HG02970 (cell line): Measurements from ENCODE around the gene PTDSS2.
A peak's percentile ranks its signal among the peaks of the same experiment; 100 is the strongest.
"Not testable (repeated sequence)": the region's sequence is repeated elsewhere in the genome, so short reads cannot be mapped to it uniquely, and the experiment has no call there.

ENCODE experiments used
- ATAC-seq: cut with Tn5 transposase; IDR thresholded peaks from one replicate; pipeline ENCODE4 v1.9.1; 2021; ENCODE audit warnings: mild to moderate bottlenecking, moderate library complexity, moderate number of reproducible peaks; ENCODE audit not compliant: unreplicated experiment, low FRiP score

Gene PTDSS2

DNA sequence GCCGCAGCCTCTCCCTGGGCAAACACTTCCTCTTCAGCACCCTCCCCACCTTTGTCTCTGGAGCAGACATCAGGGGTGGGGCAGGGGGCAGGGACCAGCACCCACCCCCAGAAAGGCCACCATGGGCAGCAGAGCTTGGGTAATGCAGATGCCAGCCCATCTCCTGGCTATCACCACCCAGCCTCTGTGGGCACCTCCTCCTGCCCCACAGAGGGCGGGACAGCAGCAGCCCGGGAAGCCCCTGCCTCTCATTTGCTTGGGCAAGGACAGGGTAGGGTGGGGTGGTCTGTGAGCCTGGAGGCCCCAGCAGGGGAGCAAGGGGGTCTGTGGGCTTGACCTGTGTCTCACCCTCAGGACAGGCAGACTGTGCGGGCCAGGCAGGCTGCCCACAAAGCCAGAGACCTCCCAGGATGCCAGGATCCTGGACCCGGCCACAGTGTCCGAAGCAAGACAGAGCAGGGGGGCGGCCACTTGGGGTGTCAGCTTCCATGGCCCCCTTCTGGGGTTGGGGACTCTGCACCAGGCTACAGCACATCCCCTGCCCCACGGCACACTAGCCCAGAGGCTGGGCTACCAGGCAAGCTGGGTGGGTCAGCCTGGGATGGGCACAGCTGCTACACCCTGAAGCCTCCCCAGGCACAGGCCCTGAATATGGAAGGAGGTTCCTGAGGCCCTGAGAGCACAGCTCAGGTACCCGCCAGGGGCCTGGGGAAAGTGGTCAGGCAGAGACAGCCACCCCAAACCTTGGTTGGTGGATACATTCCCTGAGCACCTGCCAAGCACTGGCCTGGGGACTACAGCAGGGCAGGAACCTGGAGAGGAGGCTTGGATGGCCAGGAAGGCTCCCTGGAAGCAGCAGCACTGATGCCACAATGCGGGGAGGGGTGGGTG, 52.5 kb downstream of the PTDSS2 start:
- no peak for ATAC-seq

DNA sequence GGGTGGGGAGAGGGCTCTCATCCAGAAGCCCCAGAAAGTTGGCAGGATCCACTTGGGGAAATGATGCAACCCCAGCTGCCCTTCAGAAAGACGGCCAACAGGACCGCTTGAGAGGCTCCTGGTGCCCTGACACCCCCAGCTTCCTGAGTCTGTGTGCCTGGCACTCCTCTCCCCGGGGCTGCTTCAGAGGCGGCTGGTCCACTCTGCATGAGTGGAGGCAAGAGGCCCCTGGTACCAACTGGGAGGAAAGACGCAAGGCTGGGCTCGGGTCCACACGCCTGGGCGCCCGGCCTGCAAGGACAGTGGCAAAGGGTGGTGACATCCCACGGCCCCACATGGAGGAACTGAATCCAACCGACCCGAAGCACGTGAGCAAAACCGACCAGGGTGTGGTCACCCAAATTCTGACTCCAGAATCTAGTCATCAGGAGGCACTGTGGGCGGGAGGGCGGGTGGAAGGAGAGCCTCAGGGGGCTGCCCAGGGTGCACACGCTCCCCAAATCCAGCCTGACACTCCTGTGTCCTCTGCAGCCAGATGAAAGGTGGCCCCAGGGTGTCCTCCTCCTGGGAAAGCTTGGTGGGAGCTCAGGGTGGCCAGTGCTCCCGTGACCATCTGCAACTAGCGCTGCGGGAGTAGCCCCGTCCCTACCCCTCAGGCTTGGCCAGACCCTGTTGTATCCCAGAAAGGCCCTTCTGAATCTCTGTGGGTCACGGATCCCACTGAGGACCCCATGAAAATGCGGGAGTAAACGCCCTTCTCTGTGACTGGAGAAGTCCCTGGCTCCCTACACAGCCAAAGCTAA, 53.3 kb downstream of the PTDSS2 start:
- no peak for ATAC-seq

DNA sequence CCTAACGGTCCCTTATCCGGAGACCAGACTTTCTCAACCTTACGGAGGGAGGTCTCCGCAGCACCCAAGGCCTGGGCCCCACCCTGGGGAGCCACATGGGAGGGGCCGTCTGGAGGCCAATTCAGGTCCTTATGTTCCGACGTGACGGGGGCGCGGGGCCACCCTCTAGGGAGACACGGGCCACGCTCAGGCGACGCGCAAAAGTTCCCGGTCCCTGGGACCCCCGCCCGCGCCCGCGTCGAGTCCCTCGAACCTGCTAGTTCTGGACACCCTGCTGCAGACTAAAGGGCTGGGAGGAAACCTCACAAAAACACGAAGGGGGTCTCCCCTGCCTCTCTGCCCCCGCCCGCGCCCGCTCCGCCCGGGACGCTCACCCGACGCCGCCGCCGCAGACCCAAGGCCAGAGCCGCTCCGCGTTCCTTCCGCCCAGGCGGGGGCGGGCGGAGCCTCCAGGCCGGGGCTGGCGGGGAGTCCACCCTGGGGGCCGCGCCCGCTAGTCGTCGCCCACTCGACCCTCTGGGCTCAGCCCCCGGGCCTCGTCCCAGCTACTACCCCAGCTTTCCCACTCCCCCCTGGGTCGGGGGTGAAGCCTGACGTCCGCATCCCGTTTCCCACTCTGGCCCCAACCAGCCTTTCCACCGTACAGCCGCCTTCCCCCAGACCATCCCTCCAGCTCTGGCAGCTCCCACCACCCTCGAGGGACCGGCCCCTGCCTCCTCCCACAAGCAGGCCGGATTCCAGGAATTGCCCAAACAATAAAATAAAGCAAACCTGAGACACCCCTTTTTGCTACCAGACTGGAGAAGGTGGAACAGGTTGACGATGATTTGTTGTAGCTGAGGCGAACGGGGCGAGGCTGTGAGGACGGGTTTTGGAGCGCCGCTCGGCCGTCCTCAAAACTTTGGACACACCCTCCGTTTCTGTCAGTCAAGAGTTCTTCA, 54.2 kb downstream of the PTDSS2 start:
- no peak for ATAC-seq

DNA sequence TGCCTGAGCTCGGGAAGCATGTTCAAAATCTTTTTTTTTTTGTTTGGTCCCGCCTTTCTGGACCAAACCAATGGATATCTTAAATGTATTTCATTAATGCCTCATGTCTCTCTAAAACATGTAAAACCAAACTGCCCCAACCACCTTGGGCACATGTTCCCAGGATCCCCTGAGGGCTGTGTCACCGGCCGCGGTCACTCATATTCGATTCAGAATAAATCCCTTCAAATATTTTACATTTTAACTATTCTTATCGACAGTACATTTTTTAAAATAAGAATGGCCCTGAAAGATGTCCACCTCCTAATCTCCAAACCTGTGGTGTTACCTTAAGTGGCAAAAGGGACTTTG, 54.9 kb downstream of the PTDSS2 start:
- ATAC-seq = no peak

DNA sequence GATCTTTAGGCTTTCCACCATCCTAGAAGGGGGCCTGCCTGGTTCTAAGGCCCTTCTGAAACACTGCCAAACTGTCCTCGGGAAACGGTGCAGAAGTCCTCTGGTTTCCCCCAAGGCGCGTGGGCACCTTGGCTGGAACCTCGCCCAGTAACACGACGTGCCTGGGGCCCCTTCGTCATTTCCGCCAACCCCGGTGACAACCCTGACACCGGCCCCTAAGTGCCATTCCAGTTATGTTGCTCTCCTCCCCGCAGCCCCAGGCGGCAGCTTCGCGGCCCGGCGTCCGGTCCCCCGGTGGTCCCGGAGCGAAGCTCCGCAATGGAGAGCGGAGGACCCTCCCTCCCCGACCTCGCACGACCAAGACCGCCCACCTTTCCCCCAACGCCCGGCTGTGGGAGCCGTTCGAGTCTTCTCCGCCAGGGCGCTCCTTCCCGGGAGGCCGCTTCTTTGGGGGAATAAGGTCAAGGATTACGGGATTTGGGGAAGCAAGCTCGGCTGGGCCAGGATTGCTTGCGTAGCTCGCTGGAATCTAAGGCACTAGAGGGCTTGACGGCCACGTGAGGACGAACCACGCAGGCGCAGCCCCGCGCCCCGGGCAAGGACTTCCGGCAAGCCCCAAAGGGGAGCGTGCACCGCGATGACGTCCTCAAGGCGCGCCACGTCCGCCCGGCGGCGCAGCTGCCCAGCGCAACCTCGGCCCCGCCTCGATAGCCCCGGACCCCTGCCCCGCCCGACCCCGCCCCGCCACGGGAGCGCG, 56.3 kb downstream of the PTDSS2 start:
- ATAC-seq = peak; percentile 68

DNA sequence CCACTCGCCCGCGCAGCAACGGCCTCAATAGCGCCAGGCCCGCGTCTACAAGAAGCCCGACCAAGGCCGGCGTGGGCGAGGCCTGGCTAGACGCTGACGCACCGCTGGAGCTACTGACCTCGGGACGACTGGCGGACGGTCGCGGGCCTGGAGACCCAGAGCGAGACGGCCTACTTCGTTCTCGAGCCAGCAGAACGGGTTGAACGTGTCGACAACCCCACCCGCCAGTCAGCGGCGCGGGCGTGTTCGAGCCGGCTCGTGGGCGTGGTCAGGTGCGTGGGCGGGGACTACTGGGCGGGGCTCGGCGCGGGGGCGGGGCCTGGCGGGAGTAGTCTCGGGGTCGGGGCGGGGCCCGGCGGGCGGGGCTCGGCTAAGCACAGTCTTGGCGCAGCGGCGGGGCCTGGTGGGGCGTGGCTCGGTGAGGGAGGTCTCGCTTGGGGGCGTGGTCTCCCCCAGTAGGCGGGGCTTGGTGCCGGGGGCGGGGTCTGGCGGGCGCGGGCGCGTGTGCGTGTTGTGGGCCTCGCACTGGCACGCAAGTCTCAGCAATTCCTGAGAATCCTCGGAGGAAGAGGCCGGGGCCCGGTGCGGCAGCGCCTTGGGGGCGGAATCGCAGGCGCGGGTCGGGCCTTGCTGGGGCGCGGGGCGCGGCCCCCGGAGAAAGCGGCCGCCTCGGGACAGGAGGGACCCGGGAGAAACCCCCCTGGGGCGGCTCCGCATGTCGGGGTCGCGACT, 57.1 kb downstream of the PTDSS2 start, which contains the start of gene RNH1:
Gene RNH1 (minus strand): TSS at position 248 of the 732 bp plus-strand sequence. CDS start 5,080 bp downstream, outside the sequence.
- peak; percentile 46 for ATAC-seq

DNA sequence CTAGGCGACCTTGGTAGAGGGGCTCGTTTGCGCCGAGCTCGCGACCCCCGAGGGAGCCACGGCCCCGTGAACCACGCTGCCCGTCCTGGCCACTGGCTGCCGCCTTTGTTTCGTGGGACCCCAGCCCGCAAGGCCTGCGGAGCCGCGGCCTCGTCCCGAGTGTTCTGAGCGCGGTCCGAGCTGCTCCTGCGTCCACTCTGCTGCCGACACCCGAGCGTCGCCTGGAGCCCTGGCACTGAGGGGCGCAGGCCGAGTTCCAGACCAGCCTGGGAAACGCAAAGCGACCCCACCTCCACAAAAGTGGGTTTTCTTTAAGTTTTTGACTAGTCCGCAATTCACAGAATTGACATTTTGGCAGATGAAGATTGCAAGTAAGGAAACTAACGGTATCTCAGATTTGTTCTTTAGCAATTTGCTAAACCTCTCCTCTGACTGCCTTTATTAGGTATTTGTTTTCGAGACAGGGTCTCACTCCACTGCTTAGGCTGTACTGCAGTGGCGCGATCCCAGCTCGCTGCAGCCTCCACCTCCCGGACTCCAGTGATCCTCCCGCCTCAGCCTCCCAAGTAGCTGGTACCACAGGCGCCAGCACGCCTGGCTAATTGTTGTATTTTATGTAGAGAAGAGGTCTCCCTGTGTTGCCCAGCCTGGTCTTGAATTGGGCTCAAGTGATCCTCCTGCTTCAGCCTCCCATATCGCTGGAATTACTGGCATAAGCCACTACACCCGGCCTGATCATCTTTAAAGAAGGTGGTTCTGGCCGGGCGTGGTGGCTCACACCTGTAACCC, 57.8 kb downstream of the PTDSS2 start:
- no peak for ATAC-seq

DNA sequence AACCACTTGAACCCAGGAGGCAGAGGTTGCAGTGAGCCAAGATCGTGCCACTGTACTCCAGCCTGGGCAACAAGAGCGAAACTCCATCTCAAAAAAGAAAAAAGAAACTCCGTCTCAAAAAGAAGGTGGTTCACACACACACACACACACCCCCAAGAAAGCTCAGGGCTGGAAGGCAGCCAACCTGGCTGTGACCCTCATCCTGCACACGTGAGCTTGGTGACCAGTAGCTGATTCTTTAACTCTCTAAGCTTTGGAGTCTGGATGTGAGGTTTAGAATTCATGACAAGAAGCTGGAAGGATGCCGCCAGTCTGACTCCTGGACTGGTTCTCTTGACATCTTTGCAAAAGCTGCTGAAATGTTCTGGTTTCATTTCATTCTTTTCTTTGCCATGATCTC, 58.9 kb downstream of the PTDSS2 start:
- ATAC-seq = no peak

DNA sequence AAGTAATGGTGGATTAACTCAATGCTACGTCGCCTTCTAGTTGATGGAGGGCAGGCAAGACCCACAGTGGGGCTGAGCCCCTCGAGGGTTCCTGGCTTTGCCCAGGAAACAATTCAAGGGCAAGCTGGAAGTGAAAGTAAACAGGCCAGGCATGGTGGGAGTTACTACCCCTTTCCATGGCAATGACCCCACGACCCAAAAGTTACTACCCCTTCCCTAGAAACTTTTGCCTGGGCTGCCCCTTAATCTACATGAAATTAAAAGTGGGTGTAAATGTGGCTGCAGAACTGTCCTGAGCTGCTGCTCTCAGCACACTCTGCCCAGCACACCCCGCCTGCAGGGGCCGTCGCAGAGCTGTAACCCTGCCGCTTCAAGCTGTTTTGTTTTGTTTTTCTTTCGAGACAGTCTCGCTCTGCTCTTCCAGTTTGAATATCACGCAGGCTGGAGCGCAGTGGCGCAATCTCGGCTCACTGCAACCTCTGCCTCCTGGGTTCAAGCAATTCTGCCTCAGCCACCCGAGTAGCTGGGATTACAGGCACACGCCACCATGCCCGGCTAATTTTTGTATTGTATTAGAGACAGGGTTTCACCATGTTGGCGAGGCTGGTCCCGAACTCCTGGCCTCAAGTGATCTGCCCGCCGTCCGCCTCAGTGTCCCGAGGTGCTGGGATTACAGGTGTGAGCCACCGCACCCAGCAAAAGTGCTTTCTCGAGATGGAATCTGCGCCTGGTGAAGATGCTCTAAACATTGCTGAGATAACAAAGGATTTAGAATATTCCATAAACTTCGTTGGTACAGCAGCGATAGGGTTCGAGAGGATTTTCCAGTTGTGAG, 62.9 kb downstream of the PTDSS2 start:
- ATAC-seq = no peak

DNA sequence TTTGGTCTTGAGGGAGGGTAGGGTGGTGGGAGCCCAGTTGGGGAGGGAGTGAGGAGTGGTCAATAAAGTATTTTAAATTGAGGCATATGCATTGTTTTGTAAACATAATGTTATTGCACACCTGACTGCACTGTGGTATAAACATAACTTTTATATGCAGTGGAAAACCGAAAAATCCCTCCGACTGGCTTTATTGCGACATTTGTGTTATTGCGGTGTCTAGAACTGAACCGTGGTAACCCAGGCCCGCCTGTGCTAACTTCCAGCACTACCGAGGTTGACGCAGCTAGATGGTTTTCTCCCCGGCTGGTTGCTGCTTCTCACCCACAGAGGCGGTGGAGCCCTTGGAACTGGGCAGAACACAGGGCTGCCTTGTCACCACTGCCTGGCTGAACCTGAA, 64.5 kb downstream of the PTDSS2 start:
- no peak for ATAC-seq

DNA sequence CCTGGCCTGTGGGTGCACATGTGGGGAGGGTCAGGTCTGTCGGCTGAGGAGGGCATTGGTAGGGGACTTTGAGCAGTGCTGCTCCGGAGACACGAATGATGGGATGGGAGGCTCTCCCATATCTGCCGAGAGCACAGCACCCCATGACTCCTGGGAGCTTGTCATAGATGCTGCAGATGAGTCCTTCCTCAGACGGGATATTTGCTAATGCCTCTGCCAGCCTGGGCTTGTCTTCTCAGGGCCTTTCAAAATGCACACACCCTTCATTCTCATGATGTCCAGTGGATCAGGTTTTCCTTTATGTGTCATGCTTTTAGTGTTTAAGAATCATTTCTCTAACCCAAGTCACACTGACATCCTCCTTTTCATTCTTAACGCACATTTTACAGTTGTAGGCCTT, 65.1 kb downstream of the PTDSS2 start:
- ATAC-seq = no peak

DNA sequence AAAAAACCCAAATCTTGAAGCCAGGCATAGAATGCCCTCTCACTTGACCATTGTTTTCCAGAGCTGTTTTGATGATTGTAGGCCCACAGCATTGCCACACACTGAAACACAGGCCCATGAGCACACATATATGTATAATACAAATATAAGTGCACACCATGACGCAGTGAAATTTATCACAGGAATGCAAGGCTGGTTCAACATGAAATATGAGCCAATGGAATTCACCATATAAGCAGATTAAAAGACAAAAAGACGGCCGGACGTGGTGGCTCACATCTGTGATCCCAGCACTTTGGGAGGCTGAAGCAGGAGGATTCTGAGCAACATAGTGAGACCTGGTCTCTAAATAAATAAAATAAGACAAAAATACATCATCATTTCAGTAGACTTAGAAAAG, 66.3 kb downstream of the PTDSS2 start:
- no peak for ATAC-seq

DNA sequence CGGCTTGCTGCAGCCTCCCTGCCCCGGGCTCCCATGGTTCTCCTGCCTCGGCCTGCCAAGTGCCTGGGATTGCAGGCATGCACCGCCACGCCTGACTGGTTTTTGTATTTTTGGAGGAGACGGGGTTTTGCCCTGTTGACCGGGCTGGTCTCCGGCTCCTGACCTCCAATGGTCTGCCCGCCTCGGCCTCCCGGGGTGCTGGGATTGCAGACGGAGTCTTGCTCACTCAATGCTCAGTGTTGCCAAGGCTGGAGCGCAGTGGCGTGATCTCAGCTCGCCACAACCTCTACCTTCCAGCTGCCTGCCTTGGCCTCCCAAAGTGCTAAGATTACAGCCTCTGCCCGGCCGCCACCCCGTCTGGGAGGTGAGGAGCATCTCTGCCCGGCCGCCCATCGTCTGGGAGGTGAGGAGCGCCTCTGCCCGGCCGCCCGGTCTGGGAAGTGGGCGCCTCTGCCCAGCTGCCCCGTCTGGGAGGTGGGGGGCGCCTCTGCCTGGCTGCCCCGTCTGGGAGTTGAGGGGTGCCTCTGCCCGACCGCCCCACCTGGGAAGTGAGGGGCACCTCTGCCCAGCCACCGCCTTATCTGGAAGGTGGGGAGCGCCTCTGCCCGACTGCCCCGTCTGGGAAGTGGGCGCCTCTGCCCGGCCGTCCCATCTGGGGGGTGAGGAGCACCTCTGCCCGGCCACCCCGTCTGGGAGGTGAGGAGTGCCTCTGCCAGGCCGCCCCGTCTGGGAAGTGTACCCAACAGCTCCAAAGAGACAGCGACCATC, 67.0 kb downstream of the PTDSS2 start:
- not testable (repeated sequence) for ATAC-seq

DNA sequence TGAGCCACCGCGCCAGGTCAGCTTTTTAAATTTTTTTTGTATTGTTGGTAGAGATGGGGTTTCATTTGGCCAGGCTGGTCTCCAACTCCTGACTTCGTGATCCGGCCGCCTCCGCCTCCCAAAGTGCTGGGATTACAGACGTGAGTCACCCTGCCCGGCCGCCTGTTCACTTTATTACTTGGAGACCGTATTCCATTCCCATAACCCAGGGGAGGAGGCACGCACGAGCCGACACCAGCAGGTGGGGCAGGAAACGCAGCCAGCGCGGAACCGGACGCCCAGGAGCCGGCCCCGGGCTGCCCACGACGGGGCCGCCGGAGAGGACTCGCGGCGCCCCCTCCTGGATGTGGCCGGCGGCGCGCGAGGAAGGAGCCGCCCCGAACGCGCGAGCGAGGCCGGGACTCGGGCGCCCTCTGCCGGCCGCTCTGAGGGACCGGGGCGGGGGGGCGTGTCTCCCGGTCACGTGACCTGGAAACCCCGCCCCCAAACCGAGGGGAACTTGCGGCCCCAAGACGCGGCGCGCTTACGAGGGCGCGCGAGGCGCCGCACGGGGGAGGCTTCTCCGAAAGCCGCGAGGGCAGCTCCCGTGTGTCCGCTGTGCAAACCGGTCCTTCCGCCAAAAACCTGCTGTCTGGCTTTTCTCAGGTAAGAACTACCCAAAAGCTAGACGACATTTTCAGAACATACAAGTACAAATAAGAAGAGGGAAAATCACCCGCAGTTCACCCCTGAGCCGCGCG, 68.6 kb downstream of the PTDSS2 start:
- peak; percentile 85 for ATAC-seq

DNA sequence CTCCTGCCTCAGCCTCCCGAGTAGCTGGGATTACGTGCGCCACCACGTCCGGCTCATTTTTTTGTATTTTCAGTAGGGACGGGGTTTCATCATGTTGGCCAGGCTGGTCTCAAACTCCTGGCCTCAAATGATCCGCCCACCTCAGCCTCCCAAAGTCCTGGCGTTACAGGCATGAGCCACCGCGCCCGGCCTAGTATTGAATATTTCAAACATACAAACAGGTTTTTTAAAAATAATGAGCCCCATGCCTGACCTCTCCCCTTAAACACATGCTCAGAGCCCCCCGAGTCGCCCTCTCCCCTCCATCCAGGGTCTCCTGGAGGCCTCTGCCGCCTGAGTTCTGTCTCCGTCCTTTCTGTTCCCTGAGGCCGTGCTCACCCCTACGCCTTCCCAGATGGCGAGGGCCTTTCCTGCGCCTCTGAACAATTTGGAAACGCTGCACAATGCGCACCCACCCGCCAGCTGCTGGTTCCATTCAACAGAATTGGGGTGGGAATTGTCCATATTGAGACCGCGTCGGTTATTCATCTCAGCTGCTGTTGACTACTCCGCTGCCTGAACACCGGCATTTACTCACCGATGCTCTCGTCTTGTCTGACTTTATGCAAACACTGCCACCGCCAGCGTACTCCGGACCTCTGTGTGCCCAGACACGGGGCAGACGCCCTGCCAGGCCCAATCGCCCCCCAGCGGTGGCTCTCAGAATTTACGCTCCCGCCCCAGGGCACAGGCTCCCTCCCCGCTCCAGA, 70.5 kb downstream of the PTDSS2 start:
- no peak for ATAC-seq
